IMR-90 (cell line): ENCODE data around the gene MYBPHL. TPM values are rescaled to one million over a fixed set of nuclear protein-coding genes. Genes with fewer than 3 reads are reported as not detected.

Source experiments
- ATAC-seq: fragments of 200-7000 bp; cut with Tn5 transposase; 2 replicates; pipeline ENCODE4 v1.9.1; 2020; ENCODE audit warnings: low read depth, mild to moderate bottlenecking, moderate library complexity
- BruUV-seq: library from RNA; stranded (reverse); fragments of 400-500 nt; replicated peaks from 2 replicates; lab custom pipeline; 2021; lab: Mats Ljungman, UMichigan
- CTCF ChIA-PET: fragments of 300-600 bp; formaldehyde crosslinking; extraction: SDS; loops from one replicate; lab custom pipeline; 2021; ENCODE audit warnings: antibody characterized with exemption; lab: Yijun Ruan, JAX
- POLR2A ChIA-PET: fragments of 300-600 bp; sonication (Branson Sonifier 250); formaldehyde crosslinking; loops from one replicate; lab custom pipeline; 2022; ENCODE audit warnings: antibody characterized with exemption; ENCODE audit not compliant: unreplicated experiment; lab: Charles Lee
- DNase-seq: peaks from one replicate; pipeline ENCODE4 v3.0.0; 2013
- H2AFZ ChIP-seq: replicated peaks from 2 replicates; pipeline ENCODE3; 2013; ENCODE audit warnings: low read length, mild to moderate bottlenecking; ENCODE audit not compliant: poor library complexity
- H2AK5ac ChIP-seq: 2 replicates; pipeline ENCODE4 v1.6.1; 2013; ENCODE audit warnings: low read depth, low read length, inconsistent platforms
- H2AK9ac ChIP-seq: replicated peaks from 2 replicates; pipeline ENCODE3; 2013; ENCODE audit warnings: mild to moderate bottlenecking, low read depth, low read length, moderate library complexity; ENCODE audit not compliant: poor library complexity
- H2BK120ac ChIP-seq: 2 replicates; pipeline ENCODE4 v1.6.1; 2013; ENCODE audit warnings: low read depth, low read length, inconsistent platforms
- H2BK15ac ChIP-seq: 3 replicates; pipeline ENCODE4 v1.6.1; 2013; ENCODE audit warnings: low read depth, low read length, inconsistent platforms
- H2BK20ac ChIP-seq: 2 replicates; pipeline ENCODE4 v1.6.1; 2013; ENCODE audit warnings: low read depth, mild to moderate bottlenecking, inconsistent platforms, low read length, moderate library complexity
- H2BK5ac ChIP-seq: 2 replicates; pipeline ENCODE4 v1.6.1; 2013; ENCODE audit warnings: mild to moderate bottlenecking, low read depth, low read length, inconsistent platforms; ENCODE audit not compliant: poor library complexity, severe bottlenecking
- H3K14ac ChIP-seq: replicated peaks from 2 replicates; pipeline ENCODE4 v1.6.1; 2013; ENCODE audit warnings: low read depth, low read length, inconsistent platforms
- H3K18ac ChIP-seq: 2 replicates; pipeline ENCODE4 v1.6.1; 2013; ENCODE audit warnings: low read depth, low read length, control low read depth
- H3K23ac ChIP-seq: 2 replicates; pipeline ENCODE4 v1.6.1; 2013; ENCODE audit warnings: low read depth, low read length, inconsistent platforms
- H3K27ac ChIP-seq: 2 replicates; pipeline ENCODE4 v1.5.1; 2013; ENCODE audit warnings: mild to moderate bottlenecking, control low read depth, low read length; ENCODE audit not compliant: insufficient read depth
- H3K27me3 ChIP-seq: 2 replicates; pipeline ENCODE4 v1.6.1; 2013; ENCODE audit warnings: low read length; ENCODE audit not compliant: control insufficient read depth, insufficient read depth
- H3K36me3 ChIP-seq: 2 replicates; pipeline ENCODE4 v1.6.1; 2013; ENCODE audit warnings: low read length, mixed read lengths; ENCODE audit not compliant: control insufficient read depth, insufficient read depth
- H3K4ac ChIP-seq: 2 replicates; pipeline ENCODE4 v1.6.1; 2013; ENCODE audit warnings: low read depth, low read length, inconsistent platforms
- H3K4me1 ChIP-seq: 2 replicates; pipeline ENCODE4 v1.6.1; 2013; ENCODE audit warnings: low read length, mixed read lengths; ENCODE audit not compliant: control insufficient read depth, insufficient read depth
- H3K4me2 ChIP-seq: 2 replicates; pipeline ENCODE4 v1.6.1; 2013; ENCODE audit warnings: low read depth, mild to moderate bottlenecking, control low read depth, low read length, moderate library complexity
- H3K4me3 ChIP-seq: 2 replicates; pipeline ENCODE4 v1.5.1; 2013; ENCODE audit warnings: low read depth, mild to moderate bottlenecking, control low read depth, low read length, moderate library complexity; ENCODE audit not compliant: insufficient read depth
- H3K56ac ChIP-seq: 2 replicates; pipeline ENCODE4 v1.6.1; 2013; ENCODE audit warnings: low read length, inconsistent platforms; ENCODE audit not compliant: insufficient read depth; ENCODE audit errors: extremely low read depth
- H3K79me1 ChIP-seq, 2 experiments: 2 replicates each; pipeline ENCODE4 v1.6.1; 2013; ENCODE audit warnings: low read length in 2 of 2, inconsistent platforms in 1 of 2, low read depth in 1 of 2
- H3K9ac ChIP-seq: 2 replicates; pipeline ENCODE4 v1.6.1; 2013; ENCODE audit warnings: low read depth, low read length, control low read depth
- H3K9me1 ChIP-seq: 2 replicates; pipeline ENCODE4 v1.6.1; 2013; ENCODE audit warnings: low read length, inconsistent platforms; ENCODE audit not compliant: insufficient read depth
- H3K9me3 ChIP-seq: 2 replicates; pipeline ENCODE4 v1.6.1; 2013; ENCODE audit warnings: low read length; ENCODE audit not compliant: control insufficient read depth, insufficient read depth
- H4K20me1 ChIP-seq: 2 replicates; pipeline ENCODE4 v1.6.1; 2013; ENCODE audit warnings: low read length, inconsistent platforms; ENCODE audit not compliant: insufficient read depth
- H4K5ac ChIP-seq: 2 replicates; pipeline ENCODE4 v1.6.1; 2013; ENCODE audit warnings: mild to moderate bottlenecking, low read depth, low read length, control low read depth
- H4K8ac ChIP-seq, 2 experiments: 2 replicates each; pipeline ENCODE4 v1.6.1; 2013; ENCODE audit warnings: low read depth in 2 of 2, low read length in 2 of 2, control low read depth in 1 of 2, inconsistent platforms in 1 of 2
- H4K91ac ChIP-seq: 2 replicates; pipeline ENCODE4 v1.6.1; 2013; ENCODE audit warnings: low read depth, low read length, inconsistent platforms; ENCODE audit not compliant: insufficient read depth
- BHLHE40 ChIP-seq: fragments of 150-350 bp; IDR thresholded peaks from 2 replicates; pipeline ENCODE4 v1.6.1; 2016; ENCODE audit warnings: mild to moderate bottlenecking, low read depth, low read length
- CEBPB ChIP-seq: IDR thresholded peaks from 2 replicates; pipeline ENCODE4 v1.6.1; 2012; ENCODE audit warnings: low read depth, low read length, improper control_type of control experiment
- FOS ChIP-seq: fragments of 150-350 bp; IDR thresholded peaks from 2 replicates; pipeline ENCODE4 v1.6.1; 2016; ENCODE audit warnings: low read depth, low read length
- MAFK ChIP-seq: IDR thresholded peaks from 2 replicates; pipeline ENCODE4 v1.6.1; 2012; ENCODE audit warnings: low read depth, low read length, improper control_type of control experiment
- MAZ ChIP-seq: IDR thresholded peaks from 2 replicates; pipeline ENCODE4 v1.6.1; 2012; ENCODE audit warnings: low read depth, mild to moderate bottlenecking, low read length, improper control_type of control experiment, moderate library complexity, borderline replicate concordance
- MXI1 ChIP-seq: IDR thresholded peaks from 2 replicates; pipeline ENCODE4 v1.6.1; 2012; ENCODE audit warnings: low read depth, mild to moderate bottlenecking, low read length, moderate library complexity, borderline replicate concordance
- NFE2L2 ChIP-seq: fragments of 150-350 bp; IDR thresholded peaks from 2 replicates; pipeline ENCODE4 v1.6.1; 2016; ENCODE audit warnings: low read depth, mild to moderate bottlenecking, low read length
- POLR2A ChIP-seq: IDR thresholded peaks from 2 replicates; pipeline ENCODE4 v1.6.1; 2012; ENCODE audit warnings: mild to moderate bottlenecking, low read depth, low read length
- RCOR1 ChIP-seq: IDR thresholded peaks from 2 replicates; pipeline ENCODE4 v1.6.1; 2012; ENCODE audit warnings: mild to moderate bottlenecking, low read length, improper control_type of control experiment; ENCODE audit not compliant: insufficient replicate concordance
- RFX5 ChIP-seq: IDR thresholded peaks from 2 replicates; pipeline ENCODE4 v1.8.0; 2012; ENCODE audit warnings: low read depth, mild to moderate bottlenecking, low read length, moderate library complexity
- SMC3 ChIP-seq: fragments of 150-350 bp; IDR thresholded peaks from 2 replicates; pipeline ENCODE4 v1.6.1; 2016; ENCODE audit warnings: low read depth, mild to moderate bottlenecking, antibody characterized with exemption, low read length, moderate library complexity
- WGBS, 2 experiments: methylation state at CpG; one replicate each; pipeline versions ENCODE4 v1.1.5 to v1.1.7; 2013; ENCODE audit warnings: missing lambda C conversion rate in 2 of 2; ENCODE audit not compliant: insufficient read length in 1 of 2; ENCODE audit errors: extremely low coverage in 2 of 2; 5-methylcytosine and 5-hydroxymethylcytosine counted together
- dilution Hi-C: fragments of 300-500 bp; cut with HindIII; formaldehyde crosslinking; loops from one replicate; pipeline ENCODE4 v1.14.3; 2018; ENCODE audit warnings: low sequenced_read_pairs; ENCODE audit not compliant: unreplicated experiment
- in situ Hi-C: fragments of 300-500 bp; cut with MboI; formaldehyde crosslinking; loops from 3 replicates; pipeline ENCODE4 v1.14.3; 2019; ENCODE audit warnings: low sequenced_read_pairs, inconsistent platforms, mixed read lengths
- intact Hi-C: fragments of 100-400 bp; cut with micrococcal nuclease; formaldehyde crosslinking; loops from 2 replicates; pipeline ENCODE4 v1.10.0; 2022
- polyA plus RNA-seq, 3 experiments: library from polyadenylated mRNA; depleted of rRNA; stranded (reverse); fragments of >200 nt; gene quantifications; 2 replicates each; pipeline ENCODE4 v1.2.3, GENCODE V29; 2012; ENCODE audit warnings: low replicate concordance in 1 of 3
- total RNA-seq: library from RNA; depleted of rRNA; stranded (reverse); fragments of >200 nt; gene quantifications from 2 replicates; pipeline ENCODE4 v1.2.3, GENCODE V29; 2012
- TF ChIP-seq, protein P1 (sequence below): fragments of 150-350 bp; IDR thresholded peaks from 2 replicates; pipeline ENCODE4 v1.6.1; 2016; ENCODE audit warnings: low read depth, mild to moderate bottlenecking, low read length, moderate library complexity, borderline replicate concordance
- TF ChIP-seq, protein P2 (sequence below): fragments of 150-350 bp; IDR thresholded peaks from 2 replicates; pipeline ENCODE4 v1.6.1; 2017; ENCODE audit warnings: mild to moderate bottlenecking, antibody characterized with exemption, low read length, low read depth

MYBPHL gene
- total and polyA plus RNA-seq, 2 of the 4 experiments (the other 2 are of a cell fraction) = 0.07 TPM; not detected in 1

GRCh38 chr1:109265741-109266330 is 41.0 kb downstream of the MYBPHL start:
- no peak overlapping the region for H3K4me3 ChIP-seq
- no peak overlapping the region for H3K4me2 ChIP-seq
- ChIA-PET POLR2A (no interaction called here), CTCF (interaction anchor here (0.6 kb wide), 1 partner anchor 72 kb away, joined by 3 read pairs; no protein-coding TSS in a partner anchor)
- H3K27ac ChIP-seq = no peak overlapping the region
- H3K4ac ChIP-seq = no peak overlapping the region
- no peak overlapping the region for H4K8ac ChIP-seq
- no peaks in the 10 kb centered on the region; the same call in 1 of the 2 replicates for H3K9me1 ChIP-seq
- H3K23ac ChIP-seq = no peak overlapping the region
- intact Hi-C loops = no loop called here
- H2BK120ac ChIP-seq = no peak overlapping the region
- no peak overlapping the region for H2BK15ac ChIP-seq
- dilution Hi-C loops = no loop called here
- H2BK5ac ChIP-seq = no peak overlapping the region
- H3K36me3 ChIP-seq = peaks cover 2% of the 10 kb centered on the region; the same call in 1 of the 2 replicates
- BruUV-seq = no TSS peak
- H4K5ac ChIP-seq = no peak overlapping the region
- TF ChIP-seq SMC3 (no peak), POLR2A (no peak), NFE2L2 (no peak), MAZ (no peak), MXI1 (no peak), MAFK (no peak), BHLHE40 (no peak), CEBPB (no peak), RFX5 (no peak), FOS (no peak), RCOR1 (no peak)
- TF ChIP-seq, protein P1, sequence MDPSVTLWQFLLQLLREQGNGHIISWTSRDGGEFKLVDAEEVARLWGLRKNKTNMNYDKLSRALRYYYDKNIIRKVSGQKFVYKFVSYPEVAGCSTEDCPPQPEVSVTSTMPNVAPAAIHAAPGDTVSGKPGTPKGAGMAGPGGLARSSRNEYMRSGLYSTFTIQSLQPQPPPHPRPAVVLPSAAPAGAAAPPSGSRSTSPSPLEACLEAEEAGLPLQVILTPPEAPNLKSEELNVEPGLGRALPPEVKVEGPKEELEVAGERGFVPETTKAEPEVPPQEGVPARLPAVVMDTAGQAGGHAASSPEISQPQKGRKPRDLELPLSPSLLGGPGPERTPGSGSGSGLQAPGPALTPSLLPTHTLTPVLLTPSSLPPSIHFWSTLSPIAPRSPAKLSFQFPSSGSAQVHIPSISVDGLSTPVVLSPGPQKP = no peak
- TF ChIP-seq, protein P2, sequence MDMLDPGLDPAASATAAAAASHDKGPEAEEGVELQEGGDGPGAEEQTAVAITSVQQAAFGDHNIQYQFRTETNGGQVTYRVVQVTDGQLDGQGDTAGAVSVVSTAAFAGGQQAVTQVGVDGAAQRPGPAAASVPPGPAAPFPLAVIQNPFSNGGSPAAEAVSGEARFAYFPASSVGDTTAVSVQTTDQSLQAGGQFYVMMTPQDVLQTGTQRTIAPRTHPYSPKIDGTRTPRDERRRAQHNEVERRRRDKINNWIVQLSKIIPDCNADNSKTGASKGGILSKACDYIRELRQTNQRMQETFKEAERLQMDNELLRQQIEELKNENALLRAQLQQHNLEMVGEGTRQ = no peak
- H2BK20ac ChIP-seq = no peak overlapping the region
- no peaks in the 10 kb centered on the region for H3K79me1 ChIP-seq
- H3K9ac ChIP-seq = no peak overlapping the region
- H3K56ac ChIP-seq = no peak overlapping the region
- no peaks in the 10 kb centered on the region for H3K4me1 ChIP-seq
- H4K20me1 ChIP-seq = no peaks in the 10 kb centered on the region
- H3K9me3 ChIP-seq = peaks cover 2% of the 10 kb centered on the region; the same call in 1 of the 2 replicates
- H3K27me3 ChIP-seq = no peaks in the 10 kb centered on the region
- WGBS, 2 experiments = 100% methylated on average over 1 of the region's 13 CpGs; no CpG with 5 or more reads in 1 of the 2 experiments
- no peak overlapping the region for H3K18ac ChIP-seq
- H2AK5ac ChIP-seq = no peak overlapping the region
- no peak overlapping the region for H2AFZ ChIP-seq
- no peak overlapping the region for H2AK9ac ChIP-seq
- H4K91ac ChIP-seq = no peak overlapping the region
- in situ Hi-C loops = loop anchor here (10.0 kb wide), 1 partner anchor 269 kb away; the partner anchor contains the start of gene GPR61
- DNase-seq (no peak), ATAC-seq (no peak)
- no peak overlapping the region for H3K14ac ChIP-seq
